Motor neuron (in vitro differentiated cells): Measurements from ENCODE around the gene PRKCA. TPM values are rescaled to one million over a fixed set of nuclear protein-coding genes. Genes with fewer than 3 reads are reported as not detected.
A peak's percentile ranks its signal among the peaks of the same experiment; 100 is the strongest.

Experiments used
- ATAC-seq, 8 experiments: fragments of 200-7000 bp; cut with Tn5 transposase; replicated peaks in 6 of 8; 2 replicates each; pipeline ENCODE4 v1.8.0; 2021; ENCODE audit warnings: mild to moderate bottlenecking in 8 of 8, moderate library complexity in 8 of 8
- H3K27ac ChIP-seq, 2 donors: fragments of 250-450 bp; sonication (Bioruptor Pico); 2 replicates each; pipeline ENCODE4 v1.9.0; 2021; ENCODE audit warnings: antibody characterized with exemption in 2 of 2, mild to moderate bottlenecking in 2 of 2, moderate library complexity in 1 of 2
- H3K4me1 ChIP-seq, 2 donors: fragments of 250-450 bp; sonication (Bioruptor Pico); replicated peaks in 1 of 2; 2 replicates each; pipeline ENCODE4 v1.6.1; 2021; ENCODE audit warnings: antibody characterized with exemption in 2 of 2, mild to moderate bottlenecking in 2 of 2, moderate library complexity in 1 of 2
- H3K4me3 ChIP-seq, 5 donors: fragments of 250-450 bp; sonication (Bioruptor Pico); 2 replicates each; pipeline ENCODE4 v1.9.0; 2021; ENCODE audit warnings: antibody characterized with exemption in 5 of 5, mild to moderate bottlenecking in 5 of 5, moderate library complexity in 4 of 5
- WGBS, 10 experiments: fragments of 450-650 bp; shearing (Covaris generic); methylation state at CpG; one replicate each; pipeline ENCODE4 v1.0.0; 2022; 5-methylcytosine and 5-hydroxymethylcytosine counted together
- in situ Hi-C, 9 experiments: fragments of 400-800 bp; cut with MboI; loops; one replicate each; pipeline ENCODE4 v1.15.0; 2021; ENCODE audit warnings: low sequenced_read_pairs in 9 of 9, low pct_unique_long_range_greater_than_20kb in 2 of 9; ENCODE audit not compliant: unreplicated experiment in 9 of 9
- total RNA-seq, 8 experiments: library from RNA; unstranded; fragments of 300-600 nt; gene quantifications; 2 replicates each; pipeline versions ENCODE4 v1.2.3 to v1.2.4, GENCODE V29; 2022

Gene PRKCA
- total RNA-seq, 8 experiments from 2014 or later = 5.6 to 38.8 (median 8.7) TPM

- Histone ChIP-seq H3K4me3 (no peak overlapping the region), H3K27ac (no peak overlapping the region), H3K4me1 (no peaks in the 10 kb centered on the region)
- WGBS, 10 experiments = 0 to 100% (median 94%) methylated on average over 1 to 3 of the region's 3 CpGs; no CpG with 5 or more reads in 1 of the 10 experiments
- in situ Hi-C loops = no loop called here
- no peak for ATAC-seq
Measured at GRCh38 chr17:66547151-66547865, 244.9 kb downstream of the PRKCA start.

DNA sequence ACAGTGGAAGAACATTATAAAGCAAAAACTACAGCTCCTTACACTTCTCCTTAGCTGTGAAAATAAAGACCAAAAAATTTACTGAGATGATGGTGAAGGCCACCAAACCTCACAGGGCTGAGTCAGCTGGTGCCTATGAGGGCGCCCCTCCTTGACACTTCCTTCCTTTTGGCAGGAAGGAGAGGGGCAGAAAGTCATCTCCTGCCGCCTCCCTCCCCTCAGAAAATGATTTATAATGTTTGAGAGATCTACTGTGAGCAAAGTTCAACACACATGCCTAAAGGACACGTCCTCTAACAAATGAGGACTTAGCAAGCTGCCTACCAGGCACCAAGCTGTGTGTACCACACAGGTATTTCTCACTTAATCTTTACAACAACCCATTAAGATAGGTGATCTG, 245.7 kb downstream of the PRKCA start:
- ATAC-seq = no peak
- 0 to 90% (median 88%) methylated on average over 1 to 3 of the region's 3 CpGs; no CpG with 5 or more reads in 7 of the 10 experiments for WGBS, 10 experiments
- Histone ChIP-seq H3K4me3 (no peak overlapping the region), H3K27ac (no peak overlapping the region), H3K4me1 (no peaks in the 10 kb centered on the region)
- in situ Hi-C loops = no loop called here

DNA sequence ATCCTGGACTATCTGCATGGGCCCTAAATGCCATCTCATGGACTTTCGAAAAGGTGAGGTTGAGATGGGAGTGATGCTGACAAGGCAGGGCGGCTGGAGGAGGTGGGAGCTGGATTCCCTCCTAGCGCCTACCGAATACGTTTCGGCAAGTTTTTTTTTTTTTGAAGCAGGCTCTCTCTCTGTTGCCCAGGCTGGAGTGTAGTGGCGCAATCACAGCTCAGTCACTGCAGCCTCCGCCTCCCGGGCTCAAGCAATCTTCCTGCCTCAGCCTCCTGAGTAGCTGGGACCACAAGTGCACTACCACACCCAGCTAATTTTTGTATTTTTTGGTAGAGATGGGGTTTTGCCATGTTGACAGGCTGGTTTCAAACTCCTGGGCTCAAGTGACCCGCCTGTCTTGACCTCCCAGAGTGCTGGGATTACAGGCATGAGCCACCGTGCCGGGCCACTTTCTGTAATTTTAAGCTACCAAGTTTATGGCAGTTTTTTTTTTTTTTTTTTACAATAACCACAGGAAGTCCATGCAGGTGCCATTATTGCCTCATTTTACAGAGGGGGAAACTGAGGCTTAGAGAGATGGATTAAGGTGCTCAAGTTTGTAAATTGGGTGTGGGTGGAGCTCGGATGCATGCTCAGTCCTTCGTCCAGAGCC, 246.4 kb downstream of the PRKCA start:
- Histone ChIP-seq H3K4me1 (no peaks in the 10 kb centered on the region), H3K27ac (no peak overlapping the region), H3K4me3 (no peak overlapping the region)
- ATAC-seq = no peak
- 58 to 96% (median 83%) methylated on average over 1 to 7 of the region's 14 CpGs; no CpG with 5 or more reads in 2 of the 10 experiments for WGBS, 10 experiments
- in situ Hi-C loops = no loop called here

DNA sequence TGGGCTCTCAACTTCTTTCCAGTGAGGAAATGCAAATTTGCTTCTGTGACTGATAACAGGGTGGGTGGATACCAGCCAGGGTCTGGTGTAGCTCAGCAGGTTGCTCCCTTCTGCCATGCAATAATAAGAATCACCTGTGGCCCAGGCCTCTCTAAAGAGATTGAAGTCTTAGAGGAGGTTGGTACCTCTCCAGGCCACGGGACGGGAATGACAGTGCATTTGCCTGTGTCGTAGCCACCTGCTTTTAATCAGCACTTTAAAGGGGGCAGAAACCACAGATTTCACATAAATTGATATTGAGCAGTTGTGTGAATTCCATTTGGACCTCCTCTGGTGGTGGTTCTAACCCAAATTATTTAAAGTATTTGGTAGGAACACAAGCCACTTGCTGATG, 246.9 kb downstream of the PRKCA start:
- no peak overlapping the region for H3K27ac ChIP-seq
- no peak overlapping the region for H3K4me3 ChIP-seq
- in situ Hi-C loops = no loop called here
- peak in 2 of 8 experiments; percentile 26 to 61 for ATAC-seq
- 23 to 89% (median 53%) methylated on average over 1 to 3 of the region's 3 CpGs; no CpG with 5 or more reads in 3 of the 10 experiments for WGBS, 10 experiments
- no peaks in the 10 kb centered on the region for H3K4me1 ChIP-seq

DNA sequence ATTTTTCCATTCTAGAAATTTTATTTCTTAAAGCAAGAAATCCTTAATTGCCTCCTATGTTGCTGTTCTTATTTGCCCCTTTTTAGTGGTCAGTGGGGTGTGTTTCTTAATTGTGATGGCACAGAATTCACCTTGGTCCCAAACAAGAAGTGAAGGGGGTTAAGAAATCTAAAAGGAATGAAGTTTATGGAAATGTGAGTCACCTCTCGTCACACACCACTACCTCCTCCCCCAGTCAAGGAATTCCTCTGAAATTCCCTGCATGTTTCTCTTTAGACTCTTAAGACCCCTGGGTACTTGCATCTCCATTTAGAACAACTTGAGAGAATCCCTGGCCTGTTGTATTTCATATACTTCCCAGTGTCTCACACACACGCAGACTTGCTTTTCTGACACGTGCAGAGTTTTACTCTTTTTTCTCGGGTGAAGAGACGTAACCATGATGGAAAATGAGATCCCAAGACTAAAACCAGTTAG, 247.4 kb downstream of the PRKCA start:
- Histone ChIP-seq H3K27ac (no peak overlapping the region), H3K4me3 (no peak overlapping the region), H3K4me1 (no peaks in the 10 kb centered on the region)
- WGBS, 10 experiments = 0 to 100% (median 57%) methylated on average over 1 to 5 of the region's 5 CpGs; no CpG with 5 or more reads in 4 of the 10 experiments
- no peak for ATAC-seq
- in situ Hi-C loops = loop anchor here in 1 of 9 experiments (25.0 kb wide), 1 partner anchor 287 kb away; no protein-coding TSS in a partner anchor

DNA sequence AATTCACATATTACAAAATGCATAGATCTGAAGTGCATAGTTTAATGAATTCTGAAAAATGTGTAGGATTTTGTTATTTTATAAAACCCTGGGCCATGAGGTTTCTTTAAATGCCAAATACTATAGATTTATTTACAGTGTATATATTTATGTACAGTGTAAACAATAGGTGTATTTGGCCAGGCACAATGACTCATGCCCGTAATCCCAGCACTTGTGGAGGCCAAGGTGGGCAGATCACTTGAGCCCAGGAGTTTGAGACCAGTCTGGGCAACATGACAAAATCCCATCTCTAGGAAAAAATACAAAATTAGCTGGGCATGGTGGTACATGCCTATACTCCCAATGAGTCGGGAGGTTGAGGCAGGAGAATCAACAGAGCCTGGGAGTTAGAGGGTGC, 249.4 kb downstream of the PRKCA start:
- Histone ChIP-seq H3K27ac (no peak overlapping the region), H3K4me1 (no peaks in the 10 kb centered on the region), H3K4me3 (no peak overlapping the region)
- ATAC-seq = no peak
- 83 to 100% (median 91%) methylated on average over 1 to 2 of the region's 2 CpGs; no CpG with 5 or more reads in 2 of the 10 experiments for WGBS, 10 experiments
- in situ Hi-C loops = loop anchor here in 1 of 9 experiments (25.0 kb wide), 1 partner anchor 290 kb away; no protein-coding TSS in a partner anchor

GRCh38 chr17:66552371-66552770, 250.0 kb downstream of the PRKCA start:
- H3K27ac ChIP-seq = no peak overlapping the region
- no peaks in the 10 kb centered on the region for H3K4me1 ChIP-seq
- no peak overlapping the region for H3K4me3 ChIP-seq
- ATAC-seq = no peak
- in situ Hi-C loops = loop anchor here in 1 of 9 experiments (25.0 kb wide), 1 partner anchor 290 kb away; no protein-coding TSS in a partner anchor
- WGBS, 10 experiments = 89 to 100% (median 98%) methylated on average over 2 to 7 of the region's 7 CpGs; no CpG with 5 or more reads in 2 of the 10 experiments

DNA sequence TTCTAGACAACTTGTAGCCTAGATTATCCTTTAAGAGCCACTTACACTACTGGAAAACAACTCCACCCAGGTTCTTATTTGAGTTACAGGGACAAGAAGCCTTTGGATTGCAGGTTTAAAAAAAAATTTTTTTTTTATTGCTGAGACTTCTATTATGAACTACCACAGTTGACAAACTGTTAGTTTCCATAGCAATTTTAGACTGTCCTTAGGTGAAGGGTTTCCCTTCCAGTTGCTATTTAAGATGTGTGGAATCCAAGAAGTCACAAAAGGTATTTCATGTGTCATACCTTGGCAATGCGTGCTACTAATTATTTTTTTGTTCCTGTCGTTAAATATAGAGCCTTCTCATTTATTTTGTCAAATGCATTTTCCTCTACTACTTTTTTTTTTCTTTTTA, 253.2 kb downstream of the PRKCA start:
- 50 to 100% (median 97%) methylated on average over 1 to 2 of the region's 2 CpGs; no CpG with 5 or more reads in 1 of the 10 experiments for WGBS, 10 experiments
- Histone ChIP-seq H3K4me3 (no peak overlapping the region), H3K4me1 (no peaks in the 10 kb centered on the region), H3K27ac (no peak overlapping the region)
- ATAC-seq = no peak
- in situ Hi-C loops = loop anchor here in 1 of 9 experiments (25.0 kb wide), 1 partner anchor 293 kb away; no protein-coding TSS in a partner anchor

GRCh38 chr17:66557200-66557599, 254.8 kb downstream of the PRKCA start:
- peak in 1 of 8 experiments; percentile 43 for ATAC-seq
- in situ Hi-C loops = loop anchor here in 1 of 9 experiments (25.0 kb wide), 1 partner anchor 295 kb away; no protein-coding TSS in a partner anchor
- Histone ChIP-seq H3K4me3 (no peak overlapping the region), H3K4me1 (no peaks in the 10 kb centered on the region), H3K27ac (no peak overlapping the region)
- whole genome bisulfite sequencing, 10 experiments = 18 to 100% (median 90%) methylated on average over 1 to 3 of the region's 3 CpGs; no CpG with 5 or more reads in 1 of the 10 experiments

- no peak overlapping the region for H3K4me3 ChIP-seq
- no peak for ATAC-seq
- in situ Hi-C loops = loop anchor here in 1 of 9 experiments (25.0 kb wide), 1 partner anchor 296 kb away; no protein-coding TSS in a partner anchor
- H3K27ac ChIP-seq = no peak overlapping the region
- 71 to 100% (median 91%) methylated on average over 1 to 5 of the region's 8 CpGs; no CpG with 5 or more reads in 2 of the 10 experiments for WGBS, 10 experiments
- no peaks in the 10 kb centered on the region for H3K4me1 ChIP-seq
Measured at GRCh38 chr17:66557886-66558285, 255.5 kb downstream of the PRKCA start.

DNA sequence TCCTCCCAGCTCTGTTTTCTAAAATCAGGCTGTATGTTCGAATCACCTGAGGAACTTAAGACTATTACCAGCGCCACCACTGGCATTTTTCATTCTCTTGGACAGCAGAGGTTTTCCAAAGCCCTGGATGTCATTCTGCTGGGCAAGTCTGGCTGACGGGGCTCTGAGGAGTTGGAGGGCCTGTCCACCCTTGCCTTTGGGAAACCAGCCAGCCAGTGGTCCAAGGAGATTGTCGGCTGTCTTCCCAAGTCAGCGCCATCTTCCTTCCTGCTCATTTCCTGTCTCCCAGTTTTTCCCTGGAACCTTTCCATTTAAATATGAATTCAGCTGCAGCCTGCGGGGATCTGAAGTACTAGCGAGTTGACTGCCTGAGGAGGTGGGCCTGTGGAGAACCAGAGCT, 258.3 kb downstream of the PRKCA start:
- Histone ChIP-seq H3K4me3 (no peak overlapping the region), H3K27ac (no peak overlapping the region), H3K4me1 (peaks cover 8% of the 10 kb centered on the region in 2 donors)
- in situ Hi-C loops = loop anchor here in 1 of 9 experiments (25.0 kb wide), 1 partner anchor 298 kb away; no protein-coding TSS in a partner anchor
- no peak for ATAC-seq
- WGBS, 10 experiments = 89 to 95% (median 92%) methylated on average over 2 to 6 of the region's 7 CpGs; no CpG with 5 or more reads in 5 of the 10 experiments

DNA sequence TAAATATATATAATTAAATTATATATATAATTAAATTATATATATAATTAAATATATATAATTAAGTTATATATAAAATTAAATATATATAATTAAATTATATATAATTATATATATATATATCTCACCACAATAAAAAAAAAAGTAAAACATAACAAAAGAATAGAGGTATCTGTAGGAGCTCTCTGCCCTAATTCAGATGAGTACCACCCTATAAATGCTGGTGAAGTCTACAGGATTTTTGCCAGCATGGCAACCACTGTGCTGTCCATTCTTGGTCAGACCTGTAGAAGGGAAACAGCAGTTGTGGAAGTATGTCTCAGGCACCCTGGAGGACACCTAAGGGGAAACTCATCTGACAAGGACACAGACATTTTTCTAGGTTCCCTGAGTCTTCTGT, 259.7 kb downstream of the PRKCA start:
- no peak overlapping the region for H3K27ac ChIP-seq
- in situ Hi-C loops = loop anchor here in 1 of 9 experiments (25.0 kb wide), 1 partner anchor 300 kb away; no protein-coding TSS in a partner anchor
- ATAC-seq = no peak
- no peak overlapping the region for H3K4me3 ChIP-seq
- H3K4me1 ChIP-seq = peaks cover 8 to 9% of the 10 kb centered on the region in 2 donors
